Urinary bladder (tissue), 4 donors: Measurements from ENCODE around the gene THOC6. TPM values are rescaled to one million over a fixed set of nuclear protein-coding genes. Genes with fewer than 3 reads are reported as not detected.
"Not testable (repeated sequence)": the region's sequence is repeated elsewhere in the genome, so short reads cannot be mapped to it uniquely, and the experiment has no call there.

Experiments
- DNase-seq: peaks from one replicate; pipeline ENCODE4 v3.0.0-alpha.2; 2015; ENCODE audit errors: extremely low spot score
- H3K27ac ChIP-seq: one replicate; pipeline ENCODE4 v1.5.1; 2013; ENCODE audit warnings: low read depth, mild to moderate bottlenecking, moderate library complexity
- H3K36me3 ChIP-seq: one replicate; pipeline ENCODE4 v1.6.1; 2013; ENCODE audit warnings: mild to moderate bottlenecking, moderate library complexity; ENCODE audit not compliant: insufficient read depth
- H3K4me1 ChIP-seq: one replicate; pipeline ENCODE4 v1.6.1; 2013; ENCODE audit warnings: mild to moderate bottlenecking, moderate library complexity; ENCODE audit not compliant: insufficient read depth
- H3K4me3 ChIP-seq: one replicate; pipeline ENCODE4 v1.5.1; 2013; ENCODE audit warnings: low read depth, low read length
- WGBS: extraction: QIAGEN DNeasy Blood & Tissue Kit; methylation state at CpG from one replicate; pipeline ENCODE4 v1.1.7; 2013; 5-methylcytosine and 5-hydroxymethylcytosine counted together
- polyA plus RNA-seq: library from polyadenylated mRNA; stranded (reverse); fragments of 200-250 nt; gene quantifications from one replicate; pipeline ENCODE4 v1.2.3, GENCODE V29; 2013
- total RNA-seq: library from RNA; depleted of rRNA; stranded (reverse); fragments of >200 nt; gene quantifications from one replicate; pipeline ENCODE4 v1.2.3, GENCODE V29; 2014
- donor health status: healthy with polysubstance abuse.
- donor health status: healthy.

THOC6 gene
- total and polyA plus RNA-seq, 2 donors = 9.8 to 22.8 TPM

GRCh38 chr16:3036726-3037315 is 13.0 kb downstream of the THOC6 start, which contains the start of gene BICDL2:
Gene BICDL2 (minus strand): TSS chr16:3036944. CDS start chr16:3035496, 1,448 bp downstream.
- Histone ChIP-seq H3K27ac (peak within 1 kb of the TSS; percentile 40), H3K4me3 (peak within 1 kb of the TSS; percentile 37), H3K36me3 (no peaks in the 10 kb centered on the region), H3K4me1 (no peaks in the 10 kb centered on the region)
- 6% methylated on average over 44 of the region's 44 CpGs for WGBS
- DNase-seq = no peak

- 40% methylated on average over 11 of the region's 11 CpGs for WGBS
- DNase-seq = no peak
- Histone ChIP-seq H3K36me3 (no peaks in the 10 kb centered on the region), H3K4me1 (no peaks in the 10 kb centered on the region), H3K4me3 (no peak overlapping the region), H3K27ac (no peak overlapping the region)
These were observed 14.4 kb downstream of the THOC6 start for GRCh38 chr16:3038256-3038655.

- Histone ChIP-seq H3K4me3 (no peak overlapping the region), H3K4me1 (no peaks in the 10 kb centered on the region), H3K36me3 (no peaks in the 10 kb centered on the region), H3K27ac (no peak overlapping the region)
- WGBS = 81% methylated on average over 5 of the region's 5 CpGs
- no peak for DNase-seq
These were observed 15.1 kb downstream of the THOC6 start for GRCh38 chr16:3038896-3039295.

DNA sequence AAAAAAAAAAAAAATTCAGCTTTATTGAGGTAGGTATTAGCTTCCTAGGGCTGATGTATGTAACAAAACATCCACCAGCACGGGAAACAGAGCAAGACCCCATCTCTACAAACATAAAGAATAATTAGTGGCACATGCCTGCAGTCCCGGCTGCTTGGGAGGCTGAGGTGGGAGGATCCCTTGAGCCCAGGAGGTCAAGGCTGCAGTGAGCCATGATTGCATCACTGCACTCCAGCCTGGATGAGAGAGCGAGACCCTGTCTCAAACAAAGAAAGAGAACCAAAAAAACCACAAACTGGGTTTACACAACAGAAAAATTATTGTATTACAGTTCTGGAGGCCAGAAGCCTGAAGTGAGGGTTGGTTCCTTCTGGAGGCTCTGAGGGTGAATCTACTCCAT is 18.5 kb downstream of the THOC6 start:
- Histone ChIP-seq H3K4me3 (no peak overlapping the region), H3K36me3 (no peaks in the 10 kb centered on the region), H3K4me1 (peaks cover 1% of the 10 kb centered on the region), H3K27ac (no peak overlapping the region)
- DNase-seq = no peak
- WGBS = 86% methylated on average over 3 of the region's 3 CpGs

DNA sequence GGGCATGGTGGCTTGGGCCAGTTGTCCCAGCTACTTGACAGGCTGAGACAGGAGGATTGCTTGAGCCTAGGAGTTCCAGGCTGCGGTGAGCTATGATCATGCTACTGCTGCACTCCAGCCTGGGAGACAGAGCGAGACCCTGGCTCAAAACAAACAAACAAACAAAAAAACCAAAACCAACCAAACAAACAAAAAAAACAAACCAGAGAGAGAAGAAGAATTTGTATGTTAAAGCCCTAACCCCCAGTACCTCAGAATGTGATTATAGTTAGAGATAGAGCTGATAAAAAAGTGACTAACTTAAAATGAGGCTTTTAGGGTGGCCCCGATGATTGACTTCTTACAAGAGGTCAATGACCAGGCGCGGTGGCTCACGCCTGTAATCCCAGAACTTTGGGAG is 20.9 kb downstream of the THOC6 start:
- H3K4me1 ChIP-seq = peaks cover 1% of the 10 kb centered on the region
- H3K4me3 ChIP-seq = no peak overlapping the region
- no peak overlapping the region for H3K27ac ChIP-seq
- 85% methylated on average over 6 of the region's 6 CpGs for WGBS
- no peaks in the 10 kb centered on the region for H3K36me3 ChIP-seq
- no peak for DNase-seq

- H3K27ac ChIP-seq = no peak within 1 kb of the TSS
- H3K4me1 ChIP-seq = peaks cover 1% of the 10 kb centered on the region
- no peaks in the 10 kb centered on the region for H3K36me3 ChIP-seq
- WGBS = under 1% methylated on average over 86 of the region's 86 CpGs
- peak within 1 kb of the TSS; percentile 48 for H3K4me3 ChIP-seq
- no peak for DNase-seq
These were observed 22.2 kb downstream of the THOC6 start, which contains the start of gene MMP25 for GRCh38 chr16:3045758-3046640. Gene MMP25 (plus strand): TSS chr16:3046561. CDS start chr16:3046918, 357 bp downstream.

GRCh38 chr16:3046641-3047386 is 23.0 kb downstream of the THOC6 start:
- Histone ChIP-seq H3K27ac (no peak overlapping the region), H3K4me1 (peaks cover 1% of the 10 kb centered on the region), H3K36me3 (no peaks in the 10 kb centered on the region), H3K4me3 (peak overlapping the region; percentile 43)
- WGBS = under 1% methylated on average over 54 of the region's 54 CpGs
- DNase-seq = no peak

- Histone ChIP-seq H3K4me3 (no peak overlapping the region), H3K4me1 (peaks cover 1% of the 10 kb centered on the region), H3K27ac (no peak overlapping the region), H3K36me3 (no peaks in the 10 kb centered on the region)
- 9% methylated on average over 13 of the region's 13 CpGs for WGBS
- DNase-seq = no peak
These were observed 23.5 kb downstream of the THOC6 start for GRCh38 chr16:3047387-3047720.

DNA sequence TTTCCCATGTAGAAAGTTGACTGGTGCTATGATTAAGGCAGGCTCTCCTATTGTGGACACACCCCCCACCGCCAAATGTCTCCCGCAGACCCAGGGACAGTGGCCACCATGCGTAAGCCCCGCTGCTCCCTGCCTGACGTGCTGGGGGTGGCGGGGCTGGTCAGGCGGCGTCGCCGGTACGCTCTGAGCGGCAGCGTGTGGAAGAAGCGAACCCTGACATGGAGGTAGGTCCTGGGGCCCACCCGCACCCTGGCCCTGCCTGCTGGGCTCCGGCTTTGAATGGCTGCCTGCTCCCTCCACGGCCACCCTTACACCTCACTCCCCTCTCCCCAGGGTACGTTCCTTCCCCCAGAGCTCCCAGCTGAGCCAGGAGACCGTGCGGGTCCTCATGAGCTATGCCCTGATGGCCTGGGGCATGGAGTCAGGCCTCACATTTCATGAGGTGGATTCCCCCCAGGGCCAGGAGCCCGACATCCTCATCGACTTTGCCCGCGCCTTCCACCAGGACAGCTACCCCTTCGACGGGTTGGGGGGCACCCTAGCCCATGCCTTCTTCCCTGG is 26.2 kb downstream of the THOC6 start:
- 82% methylated on average over 26 of the region's 26 CpGs for WGBS

GRCh38 chr16:3050487-3050886 is 26.7 kb downstream of the THOC6 start:
- Histone ChIP-seq H3K27ac (no peak overlapping the region), H3K4me1 (peaks cover 1% of the 10 kb centered on the region), H3K36me3 (no peaks in the 10 kb centered on the region), H3K4me3 (no peak overlapping the region)
- 86% methylated on average over 5 of the region's 5 CpGs for WGBS
- DNase-seq = no peak

More for the DNA sequence above, 26.2 kb downstream of the THOC6 start:
- no peaks in the 10 kb centered on the region for H3K36me3 ChIP-seq
- DNase-seq = no peak
- peaks cover 1% of the 10 kb centered on the region for H3K4me1 ChIP-seq
- H3K4me3 ChIP-seq = no peak overlapping the region
- no peak overlapping the region for H3K27ac ChIP-seq

GRCh38 chr16:3051009-3051408 is 27.2 kb downstream of the THOC6 start:
- Histone ChIP-seq H3K4me1 (peaks cover 1% of the 10 kb centered on the region), H3K4me3 (no peak overlapping the region), H3K27ac (no peak overlapping the region), H3K36me3 (no peaks in the 10 kb centered on the region)
- DNase-seq = no peak
- 38% methylated on average over 4 of the region's 4 CpGs for WGBS

- Histone ChIP-seq H3K27ac (no peak overlapping the region), H3K4me3 (no peak overlapping the region), H3K36me3 (no peaks in the 10 kb centered on the region), H3K4me1 (no peaks in the 10 kb centered on the region)
- WGBS = 88% methylated on average over 9 of the region's 9 CpGs
- DNase-seq = no peak
These were observed 27.7 kb downstream of the THOC6 start for GRCh38 chr16:3051494-3051893.

DNA sequence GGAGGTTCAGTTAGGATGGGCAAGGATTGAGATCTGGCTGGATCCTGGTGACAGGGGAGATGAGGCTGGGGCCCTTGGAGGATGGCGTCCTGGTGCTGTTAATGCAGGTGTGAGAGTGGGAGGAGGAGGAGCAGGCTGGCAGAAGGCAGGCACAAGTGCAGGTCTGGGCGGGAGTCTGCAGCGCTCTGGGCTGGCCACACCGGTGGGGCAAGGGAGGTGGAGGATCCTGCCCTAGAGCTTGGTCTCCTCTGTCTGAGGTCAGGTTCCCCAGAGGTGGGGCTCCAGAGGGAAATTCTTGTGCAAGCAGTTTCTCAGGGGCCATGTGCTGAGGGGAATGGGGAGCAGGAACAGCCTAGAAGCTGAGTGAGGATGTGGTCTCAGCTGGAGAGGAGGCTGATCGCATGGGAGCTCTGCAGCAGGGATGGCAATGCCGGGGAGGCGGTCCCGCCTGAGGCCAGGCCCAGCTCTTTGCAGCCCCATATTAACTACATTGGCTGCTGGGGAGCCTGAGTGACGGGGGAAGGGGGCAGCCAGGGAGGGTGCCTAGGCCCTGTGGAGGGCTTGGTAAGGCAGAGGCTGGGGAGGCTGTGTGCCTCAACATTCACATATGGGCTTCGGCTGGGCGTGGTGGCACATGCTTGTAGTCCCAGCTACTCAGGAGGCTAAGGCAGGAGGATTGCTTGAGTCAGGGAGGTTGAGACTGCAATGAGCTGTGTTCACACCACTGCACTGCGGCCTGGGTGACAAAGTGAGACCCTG is 28.9 kb downstream of the THOC6 start:
- H3K36me3 ChIP-seq, DNase-seq, H3K4me3 ChIP-seq, H3K4me1 ChIP-seq, H3K27ac ChIP-seq: not testable (repeated sequence)
- WGBS = 76% methylated on average over 11 of the region's 12 CpGs
